GM18907 (cell line): ENCODE results near the gene MAP4K5.

Experiments used
- ATAC-seq: cut with Tn5 transposase; IDR thresholded peaks from one replicate; pipeline ENCODE4 v1.9.1; 2021; ENCODE audit warnings: mild to moderate bottlenecking, moderate library complexity; ENCODE audit not compliant: unreplicated experiment

MAP4K5 gene

DNA sequence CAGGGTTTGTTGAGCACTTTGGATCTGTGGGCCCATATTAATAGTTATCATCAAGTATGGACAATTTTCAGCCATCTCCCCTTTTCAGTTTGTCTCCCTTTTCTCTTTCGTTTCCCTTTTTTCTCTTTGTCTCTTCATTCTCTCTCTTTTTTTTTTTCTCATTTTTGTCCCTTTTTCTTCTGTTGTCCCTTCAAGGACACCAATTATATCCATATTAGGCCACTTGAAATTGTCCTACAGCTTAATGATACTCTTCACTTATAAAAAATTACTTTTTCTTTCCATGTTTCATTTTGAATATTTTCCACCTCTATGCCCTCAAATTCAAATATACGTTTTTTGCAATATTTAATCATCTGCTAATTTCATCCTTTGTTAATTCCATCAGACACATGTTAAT is 53.3 kb downstream of the MAP4K5 start:
- ATAC-seq: no peak

DNA sequence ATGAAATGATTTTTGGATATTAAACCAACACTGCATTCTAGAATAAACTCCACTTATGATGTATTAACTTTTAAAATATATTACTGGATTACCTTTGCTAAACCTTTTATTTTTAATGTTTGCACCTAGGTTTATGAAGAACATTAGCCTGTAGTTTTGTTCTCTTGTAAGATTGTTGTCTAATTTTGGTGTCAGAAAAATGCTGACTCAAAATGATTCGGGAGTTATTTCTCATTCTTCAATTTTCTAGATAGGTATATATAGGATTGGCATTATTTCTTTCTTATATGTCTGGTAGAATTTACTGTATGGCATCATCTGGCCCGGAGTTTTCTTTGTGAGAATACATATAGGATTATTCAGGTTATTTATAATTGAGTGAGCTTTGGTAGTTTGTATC is 54.6 kb downstream of the MAP4K5 start:
- ATAC-seq: no peak

DNA sequence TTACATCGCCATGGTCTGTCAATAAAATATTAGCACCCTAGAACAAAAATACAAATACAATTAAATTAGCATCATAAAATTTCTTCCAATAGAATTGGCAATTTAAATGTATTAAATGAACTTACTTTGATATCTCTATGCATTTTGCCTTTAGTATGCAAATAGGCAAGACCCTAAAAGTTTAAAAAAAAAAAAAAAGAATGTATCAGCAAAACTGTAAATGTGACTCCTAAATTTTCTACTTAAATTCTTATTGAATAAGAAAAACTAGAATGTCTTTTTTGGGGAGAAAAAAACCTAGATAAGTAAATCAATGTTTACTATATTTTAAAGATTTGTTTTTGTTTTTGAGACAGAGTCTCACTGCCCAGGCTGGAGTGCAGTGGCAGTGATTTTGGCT is 56.2 kb downstream of the MAP4K5 start:
- no peak for ATAC-seq

DNA sequence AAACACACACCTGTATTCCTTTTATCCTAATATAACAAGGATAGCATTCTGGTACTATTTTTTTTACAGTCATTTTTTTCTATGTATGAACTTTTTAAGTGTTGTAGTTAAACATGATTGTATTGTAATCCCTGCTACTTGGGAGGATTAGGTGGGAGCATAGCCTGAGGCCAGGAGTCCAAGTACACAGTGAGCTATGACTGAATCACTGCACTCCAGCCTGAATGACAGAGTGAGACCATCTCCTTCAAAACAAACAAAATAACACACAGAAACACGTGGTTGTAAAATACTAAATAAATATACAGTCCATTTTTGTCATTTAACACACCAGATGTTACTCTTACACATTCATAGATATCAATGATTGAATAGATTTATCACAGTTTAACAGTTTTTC is 56.9 kb downstream of the MAP4K5 start:
- no peak for ATAC-seq

DNA sequence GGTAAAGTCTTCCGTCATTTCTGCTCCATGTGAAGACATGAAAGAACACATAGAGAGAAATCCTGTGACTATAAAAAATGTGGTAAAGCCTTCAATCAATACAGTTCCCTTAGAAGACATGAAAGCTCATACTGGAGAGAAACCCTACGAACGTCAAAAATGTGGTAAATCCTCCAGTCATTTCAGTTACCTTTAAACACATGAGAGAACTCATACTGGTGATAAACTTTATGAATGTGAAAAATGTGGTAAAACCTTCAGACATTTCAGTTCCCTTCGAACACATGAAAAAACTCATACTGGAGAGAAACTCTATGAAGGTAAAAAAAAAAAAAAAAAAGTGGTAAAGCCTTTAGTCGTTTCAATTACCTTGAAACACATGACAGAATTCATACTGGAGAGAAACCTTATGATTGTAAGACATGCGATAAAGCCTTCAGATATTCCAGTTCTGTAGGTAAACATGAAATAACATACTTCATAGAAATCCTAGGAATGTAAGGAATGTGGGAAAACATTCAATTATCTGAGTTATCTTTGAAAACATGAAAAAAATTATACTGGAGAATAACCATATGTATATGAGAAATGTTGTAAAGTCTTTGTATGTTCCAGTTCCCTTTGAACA is 60.4 kb downstream of the MAP4K5 start:
- ATAC-seq: no peak

DNA sequence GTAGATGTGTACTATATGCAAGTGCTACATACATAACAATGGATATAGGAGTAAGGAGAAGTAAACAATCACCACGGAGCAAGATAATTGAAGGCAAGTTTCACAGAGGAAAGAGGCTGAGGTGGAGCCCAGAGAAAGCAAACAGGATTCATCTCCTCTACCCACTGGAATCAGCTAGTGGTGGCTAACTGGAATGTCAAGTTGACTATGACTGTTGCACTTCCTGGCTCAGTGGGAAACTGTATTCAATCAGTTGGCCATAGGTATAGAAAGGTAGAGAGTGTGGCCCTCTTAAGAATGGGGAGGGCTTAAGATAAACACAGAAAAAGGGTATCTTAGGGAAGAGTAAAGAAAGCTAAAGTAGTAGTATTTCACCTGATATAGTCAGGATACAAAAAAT is 62.4 kb downstream of the MAP4K5 start:
- ATAC-seq: no peak

DNA sequence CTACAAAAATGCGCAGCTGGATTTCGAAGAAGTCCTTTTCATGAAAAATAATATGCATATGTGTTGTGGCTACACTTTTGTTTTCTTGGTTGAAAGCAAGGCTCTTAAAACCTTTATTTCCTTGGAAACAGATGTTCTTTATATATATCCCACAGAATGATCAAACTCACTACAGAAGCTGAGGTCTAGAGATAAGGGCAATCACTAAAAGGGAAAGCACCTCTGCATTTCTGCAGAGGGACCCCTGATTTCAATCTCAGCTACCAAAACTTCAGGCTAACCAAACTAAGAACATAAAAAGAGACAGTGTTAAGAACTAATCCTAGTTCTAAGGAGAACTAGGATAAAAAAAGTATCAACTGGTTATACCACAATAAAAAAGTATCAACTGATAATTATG is 70.3 kb downstream of the MAP4K5 start:
- no peak for ATAC-seq

DNA sequence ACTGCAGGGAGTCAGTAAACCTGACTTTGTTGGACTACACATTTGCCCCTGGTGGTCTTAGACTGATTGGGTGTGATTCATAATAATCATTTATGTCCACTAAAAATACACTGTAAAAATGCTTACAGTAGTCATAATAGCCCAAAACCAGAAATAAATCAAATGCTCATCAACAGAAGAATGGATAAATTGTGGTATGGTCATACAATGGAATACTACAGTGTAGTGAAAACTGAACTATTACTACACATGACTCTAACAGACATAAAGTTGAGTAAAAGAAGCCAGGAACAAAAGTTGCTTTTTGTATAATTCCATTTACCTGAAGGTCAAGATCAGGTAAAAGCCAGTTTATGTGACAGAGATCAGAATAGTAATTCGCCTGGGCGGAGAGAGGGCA is 78.5 kb downstream of the MAP4K5 start:
- ATAC-seq: no peak

DNA sequence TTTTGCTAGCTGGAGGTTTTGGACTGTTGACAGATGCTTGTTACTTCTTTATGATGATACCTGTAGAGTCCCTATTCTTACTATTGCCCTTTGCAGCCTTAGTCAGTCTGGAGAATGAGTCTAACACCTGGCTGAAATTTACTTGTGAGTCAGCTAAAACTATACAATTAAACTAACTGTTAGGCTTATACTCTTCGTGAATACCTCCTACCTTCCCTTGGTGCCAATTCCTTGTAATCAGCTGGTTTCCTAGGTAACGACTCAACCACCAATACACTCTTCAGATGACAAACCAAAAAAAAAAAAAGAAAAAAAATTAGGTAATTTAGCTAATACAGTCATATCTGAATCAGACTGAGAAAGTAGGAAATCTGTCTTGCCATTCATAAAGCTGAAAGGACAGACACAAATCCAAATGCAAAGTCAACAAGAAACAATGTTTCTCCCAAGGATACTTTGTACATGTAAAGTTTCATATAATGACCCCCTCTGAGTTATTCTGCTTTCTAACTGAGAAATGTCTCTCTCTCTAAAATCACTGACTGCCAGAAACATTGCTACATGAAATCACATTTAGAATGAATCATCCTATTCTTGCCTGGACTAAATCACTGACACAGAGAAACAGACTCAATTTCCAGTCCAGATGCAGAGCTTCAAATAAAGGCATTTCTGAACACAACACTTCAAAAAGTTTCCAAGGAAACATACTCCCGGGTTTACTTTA is 79.2 kb downstream of the MAP4K5 start:
- ATAC-seq: no peak

DNA sequence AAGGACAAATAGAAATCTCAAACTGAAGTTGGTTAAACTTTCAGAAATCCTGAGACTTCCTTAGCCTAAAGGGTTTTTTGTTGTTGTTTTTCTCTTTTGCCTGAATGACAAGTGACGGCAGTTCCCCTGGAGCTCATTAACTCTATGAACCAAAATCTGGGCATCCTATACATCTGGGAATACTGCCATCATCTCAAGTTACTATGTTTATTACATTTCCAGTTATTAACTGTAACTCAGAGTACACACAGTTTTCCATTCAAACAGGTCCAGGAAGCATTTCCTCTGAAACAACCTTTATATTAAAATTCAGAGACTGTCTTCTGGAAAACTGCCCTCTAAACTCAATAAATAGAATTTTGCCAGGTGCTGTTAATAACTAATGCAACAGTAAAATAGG is 80.1 kb downstream of the MAP4K5 start:
- no peak for ATAC-seq

DNA sequence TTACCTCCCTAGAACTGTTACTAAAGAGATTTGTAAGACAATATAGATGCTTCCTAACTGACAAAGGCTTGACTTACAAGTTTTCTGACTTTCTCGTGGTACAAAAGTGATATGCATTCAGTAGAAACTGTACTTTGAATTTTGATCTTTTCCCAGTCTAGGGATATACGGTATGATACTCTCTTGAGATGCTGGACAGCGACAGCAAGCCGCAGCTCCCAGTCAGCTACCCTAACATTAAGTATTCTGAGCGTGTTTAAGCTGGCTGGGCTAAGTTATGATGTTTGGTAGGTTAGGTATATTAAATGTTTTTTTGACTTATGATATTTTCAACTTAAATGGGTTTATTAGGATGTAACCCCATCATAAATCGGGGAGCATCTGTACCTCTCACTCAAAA is 80.5 kb downstream of the MAP4K5 start:
- ATAC-seq: no peak

DNA sequence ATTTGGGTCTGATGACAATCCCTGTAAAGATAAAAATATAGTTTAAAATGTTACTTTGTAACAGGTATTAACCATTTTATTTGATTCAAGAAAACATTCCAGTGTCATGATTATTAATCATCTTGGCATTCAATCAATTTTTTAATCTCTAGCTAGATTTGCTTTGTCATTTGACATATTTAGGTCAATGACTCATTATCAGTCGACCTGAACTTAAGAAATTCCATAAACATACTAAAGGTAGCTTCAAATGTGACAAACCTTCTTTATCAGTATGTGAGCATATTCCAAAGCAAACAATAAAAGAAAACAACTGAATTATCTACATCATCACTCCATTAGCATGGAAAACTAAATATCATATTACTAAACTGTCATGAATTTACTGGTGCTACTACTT is 84.9 kb downstream of the MAP4K5 start:
- no peak for ATAC-seq

DNA sequence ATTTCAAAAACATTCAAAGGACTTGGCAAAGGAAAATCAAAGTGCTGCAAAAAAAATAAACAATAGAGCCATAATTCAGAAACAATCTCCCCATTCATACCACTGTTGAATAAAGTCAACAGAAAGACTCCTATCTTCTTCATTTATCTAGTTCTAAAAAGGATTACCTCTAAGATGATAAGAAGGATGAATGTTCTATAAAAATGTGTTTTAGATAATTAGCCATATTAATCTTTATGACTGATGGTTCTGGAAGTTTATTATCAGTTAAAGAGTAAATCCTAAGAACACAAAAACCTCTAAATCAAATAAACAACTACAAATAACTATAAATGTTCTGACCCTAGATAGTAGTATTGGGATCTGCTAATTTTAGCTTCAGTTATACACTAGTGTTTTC is 97.8 kb downstream of the MAP4K5 start:
- ATAC-seq: no peak

DNA sequence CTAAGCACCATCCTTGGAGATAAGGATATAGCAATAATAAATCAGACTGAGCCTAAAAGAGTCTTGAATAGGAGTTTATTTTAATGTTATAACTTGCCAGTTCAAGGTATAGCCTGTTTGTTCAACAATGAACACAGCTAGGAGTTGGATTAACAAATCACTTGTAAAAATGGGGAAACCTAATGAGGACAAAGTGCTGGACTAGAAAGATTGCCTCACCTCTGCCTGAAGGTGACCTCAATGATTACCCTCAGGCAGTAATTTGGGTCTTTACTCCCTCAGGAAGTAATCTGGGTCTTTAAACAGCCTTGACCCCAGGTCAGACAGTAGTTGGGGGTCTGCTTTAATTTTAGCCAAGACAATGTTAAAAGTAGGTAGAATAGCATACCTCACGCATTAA is 100.2 kb downstream of the MAP4K5 start:
- no peak for ATAC-seq

DNA sequence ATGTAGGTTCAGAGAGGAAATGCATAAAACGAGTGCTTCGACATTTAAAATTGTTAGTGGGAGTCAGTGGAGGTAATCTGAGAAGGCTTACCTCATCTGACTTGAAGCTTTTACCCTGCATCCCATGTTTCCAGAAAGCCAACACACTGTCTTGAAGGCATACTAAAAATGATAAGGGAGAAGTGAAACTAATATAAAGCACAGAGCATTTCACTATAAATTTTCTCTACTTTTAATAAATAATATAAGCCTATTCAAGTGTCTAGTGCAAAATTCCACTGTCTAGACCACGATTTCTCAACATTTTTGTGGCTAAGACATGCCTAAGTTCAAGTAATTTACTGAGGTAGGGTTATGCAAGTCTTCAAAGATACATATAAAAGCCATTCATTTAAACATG is 106.6 kb downstream of the MAP4K5 start:
- no peak for ATAC-seq

DNA sequence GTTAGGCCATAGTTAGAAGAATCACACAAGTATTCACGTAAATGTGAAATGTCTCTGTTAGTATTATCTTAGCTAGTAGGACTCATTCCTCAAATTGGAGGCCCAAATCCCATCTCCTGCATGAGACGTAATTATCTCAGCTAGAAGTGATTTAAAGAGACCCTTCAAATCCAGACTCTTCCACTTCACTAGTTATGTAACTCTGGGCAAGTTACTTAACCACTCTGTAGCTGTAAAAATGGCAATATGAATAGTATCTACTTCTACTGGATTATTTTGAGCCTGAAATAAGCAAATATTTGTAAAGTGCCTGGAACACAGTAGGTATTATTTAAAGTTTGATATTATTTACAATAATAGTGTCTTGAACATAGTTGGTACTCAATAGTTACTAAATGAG is 107.3 kb downstream of the MAP4K5 start:
- ATAC-seq: no peak

DNA sequence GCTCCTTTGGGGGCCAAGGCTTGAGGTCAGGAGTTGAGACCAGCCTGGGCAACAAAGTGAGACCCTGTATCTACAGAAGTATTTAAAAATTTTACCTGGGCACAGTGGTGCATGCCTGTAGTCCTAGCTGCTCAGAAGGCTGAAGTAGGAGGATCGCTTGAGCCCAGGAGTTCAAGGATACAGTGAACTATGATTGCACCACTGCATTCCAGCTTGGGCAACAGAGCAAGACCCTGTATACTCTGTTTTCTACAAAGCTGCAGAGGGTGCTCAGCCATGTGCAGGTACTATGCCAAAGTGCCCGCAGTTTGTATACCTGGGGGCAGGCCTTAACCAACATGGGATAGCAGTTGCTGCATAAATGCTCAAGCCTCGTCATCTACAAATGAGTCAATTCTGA is 108.8 kb downstream of the MAP4K5 start:
- no peak for ATAC-seq

DNA sequence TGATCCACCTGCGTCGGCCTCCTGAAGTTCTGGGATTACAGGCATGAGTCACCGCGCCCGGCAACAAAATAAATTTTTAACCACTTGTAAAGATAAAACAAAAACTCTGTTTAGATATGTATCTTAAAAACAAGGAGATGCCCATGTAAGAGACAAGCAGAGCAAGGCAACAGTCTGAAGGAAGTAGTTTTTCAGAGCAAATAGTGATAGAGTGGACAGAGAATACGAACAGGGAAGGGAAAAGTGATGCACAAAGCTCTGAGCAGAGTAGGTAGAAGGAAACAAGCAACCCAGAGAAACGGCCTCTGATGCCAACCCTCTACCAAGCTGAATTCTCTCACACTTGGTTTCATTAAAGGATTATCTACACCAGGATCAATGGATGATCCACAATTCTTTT is 110.9 kb downstream of the MAP4K5 start:
- ATAC-seq: no peak

DNA sequence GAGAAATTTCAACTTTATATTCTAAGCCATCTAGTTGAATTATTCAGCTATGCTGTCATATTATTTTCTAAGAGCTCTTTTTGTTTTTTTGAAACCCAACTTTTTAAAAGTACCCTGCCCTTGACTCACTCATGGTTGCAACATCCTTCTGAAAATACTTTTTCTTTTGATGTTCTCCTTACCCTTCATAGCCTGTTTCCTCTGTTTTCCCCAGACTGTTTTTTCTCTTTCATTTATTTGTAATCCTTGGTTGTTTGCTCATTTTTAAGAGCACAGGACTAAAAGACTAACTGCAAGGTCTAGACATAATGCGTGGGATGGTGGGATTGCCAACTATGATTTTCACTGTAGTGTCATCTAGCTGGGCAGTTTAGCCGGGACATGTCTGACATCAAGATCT is 114.5 kb downstream of the MAP4K5 start:
- no peak for ATAC-seq

DNA sequence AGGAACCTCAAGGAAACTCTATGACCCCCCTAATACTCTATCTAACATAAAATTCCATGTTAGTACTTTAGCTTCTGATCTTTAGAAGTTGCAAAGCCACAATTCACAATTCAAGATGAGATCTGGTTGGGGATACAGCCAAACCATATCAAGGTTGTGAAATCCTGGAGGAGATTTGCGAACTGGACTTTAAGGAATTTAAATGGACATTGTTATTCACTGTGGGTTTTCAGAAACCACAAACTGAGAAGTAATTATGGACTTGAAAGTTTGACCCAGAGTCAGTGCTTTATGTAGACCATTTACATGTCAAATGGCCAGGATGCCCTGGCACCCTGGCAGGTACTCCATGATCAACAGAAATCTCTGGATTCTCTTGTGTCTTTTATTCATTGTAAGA is 121.4 kb downstream of the MAP4K5 start:
- ATAC-seq: no peak

DNA sequence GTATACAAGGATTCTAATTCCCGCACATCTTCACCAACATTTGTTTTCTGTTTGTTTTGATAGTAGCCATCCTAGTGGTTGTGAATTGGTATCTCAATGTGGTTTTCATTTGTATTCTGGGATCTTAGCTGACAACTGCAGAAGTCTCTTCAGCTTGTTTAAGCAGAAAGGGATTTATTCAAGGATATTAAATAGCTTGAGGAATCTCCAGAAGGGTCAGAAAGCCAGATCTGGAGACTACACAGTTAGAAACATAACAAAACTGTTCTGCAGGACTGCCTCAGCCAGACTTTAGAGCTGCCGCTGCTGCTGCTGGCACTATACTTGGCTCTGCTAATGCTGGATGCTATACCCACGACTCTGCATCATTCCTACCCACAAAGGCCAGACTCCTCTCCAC is 122.3 kb downstream of the MAP4K5 start:
- ATAC-seq: no peak

DNA sequence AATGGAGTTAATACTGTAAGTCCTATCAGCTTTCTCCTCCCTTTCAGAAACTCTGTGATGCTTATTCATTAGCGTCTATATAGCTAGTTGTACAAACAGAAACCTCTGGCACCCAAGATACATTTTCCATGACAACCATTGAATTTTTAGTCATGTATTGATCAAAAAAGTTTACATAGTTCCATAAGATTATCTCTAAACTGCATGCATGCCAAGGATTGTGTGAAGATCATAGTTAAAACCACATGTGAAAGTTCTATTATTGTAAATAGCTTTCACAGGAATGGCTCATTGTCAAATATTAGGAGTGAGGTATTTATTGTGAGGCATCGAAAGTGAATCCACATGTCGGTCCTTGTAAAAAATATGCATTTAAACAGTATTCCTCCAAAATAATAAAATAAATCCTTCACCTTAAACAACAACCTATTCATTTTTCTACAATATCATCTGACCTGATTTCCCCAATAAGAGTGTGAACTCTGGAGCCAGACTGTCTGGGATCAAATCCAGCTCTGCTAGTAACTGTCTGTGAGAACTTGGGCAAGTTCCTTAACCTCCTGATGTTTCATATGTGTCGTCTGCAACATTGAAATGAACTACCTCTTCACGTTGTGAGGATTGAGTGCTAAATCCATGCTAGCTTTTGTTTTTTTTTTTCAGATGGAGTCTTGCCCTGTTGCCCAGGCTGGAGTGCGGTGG is 125.1 kb downstream of the MAP4K5 start:
- ATAC-seq: no peak
